NCI-H1417 (cell line): ENCODE data around the gene SLC35F5.
A peak's percentile ranks its signal among the peaks of the same experiment; 100 is the strongest.
"Not testable (repeated sequence)": the region's sequence is repeated elsewhere in the genome, so short reads cannot be mapped to it uniquely, and the experiment has no call there.

Source experiments
- DNase-seq, 3 experiments: peaks; one replicate each; lab custom pipeline; 2025; lab: John Stamatoyannopoulos, UW

SLC35F5 gene

GRCh38 chr2:113755835-113756354 lies 547 bp downstream of the SLC35F5 start:
- DNase-seq, result peak in 1 of 3 experiments; percentile 84

GRCh38 chr2:113755035-113755834 lies 1.2 kb downstream of the SLC35F5 start:
- DNase-seq, result peak in 2 of 3 experiments; percentile 37 to 47

GRCh38 chr2:113754160-113754559 lies 2.3 kb downstream of the SLC35F5 start:
- no peak for DNase-seq

- DNase-seq, result no peak
Observed at GRCh38 chr2:113750385-113750784, 6.1 kb downstream of the SLC35F5 start.

- no peak for DNase-seq
Observed at GRCh38 chr2:113741091-113741490, 15.4 kb downstream of the SLC35F5 start.

- DNase-seq, result no peak
Observed at GRCh38 chr2:113739849-113740248, 16.6 kb downstream of the SLC35F5 start.

- DNase-seq, result no peak
Observed at GRCh38 chr2:113734185-113734584, 22.3 kb downstream of the SLC35F5 start.

GRCh38 chr2:113724010-113724409 lies 32.4 kb downstream of the SLC35F5 start:
- peak in 1 of 3 experiments; percentile 23 for DNase-seq

GRCh38 chr2:113723411-113723810 lies 33.0 kb downstream of the SLC35F5 start:
- no peak for DNase-seq

- peak in 1 of 3 experiments; percentile 53 for DNase-seq
Observed at GRCh38 chr2:113720167-113720566, 36.3 kb downstream of the SLC35F5 start.

- DNase-seq, result no peak
Observed at GRCh38 chr2:113716291-113716690, 40.2 kb downstream of the SLC35F5 start.

GRCh38 chr2:113712941-113713340 lies 43.5 kb downstream of the SLC35F5 start:
- no peak for DNase-seq

- DNase-seq, result peak in 1 of 3 experiments; percentile 30
Observed at GRCh38 chr2:113711851-113712250, 44.6 kb downstream of the SLC35F5 start.

- DNase-seq, result peak in 2 of 3 experiments; percentile 79 to 97
Observed at GRCh38 chr2:113709022-113709421, 47.4 kb downstream of the SLC35F5 start.

GRCh38 chr2:113707106-113707505 lies 49.3 kb downstream of the SLC35F5 start:
- peak in 1 of 3 experiments; percentile 10 for DNase-seq

- DNase-seq, result no peak
Observed at GRCh38 chr2:113705982-113706523, 50.4 kb downstream of the SLC35F5 start.

GRCh38 chr2:113704300-113704993 lies 52.0 kb downstream of the SLC35F5 start:
- not testable (repeated sequence) for DNase-seq

GRCh38 chr2:113703386-113704299 lies 52.8 kb downstream of the SLC35F5 start:
- peak in 1 of 3 experiments; percentile 5 for DNase-seq

GRCh38 chr2:113700186-113700841 lies 56.1 kb downstream of the SLC35F5 start:
- no peak for DNase-seq

- DNase-seq, result no peak
Observed at GRCh38 chr2:113698892-113699447, 57.5 kb downstream of the SLC35F5 start.

GRCh38 chr2:113698251-113698650 lies 58.2 kb downstream of the SLC35F5 start:
- DNase-seq, result not testable (repeated sequence)
